Stomach (tissue), 4 donors: Measurements from ENCODE around the gene CLPX.

ENCODE experiments used
- CTCF ChIP-seq, 7 experiments: fragments of 450-650 bp in 4 of 7; fragments of 200-600 bp in 3 of 7; sonication (generic) in 3 of 7; IDR thresholded peaks; one replicate each; pipeline ENCODE4 v1.5.1; 2016 to 2019; ENCODE audit warnings: antibody characterized with exemption in 7 of 7, control low read depth in 2 of 7, mild to moderate bottlenecking in 1 of 7
- EP300 ChIP-seq: sonication (generic); formaldehyde crosslinking; IDR thresholded peaks from one replicate; pipeline ENCODE4 v1.6.1; 2017; ENCODE audit warnings: antibody characterized with exemption
- POLR2A ChIP-seq, 4 donors: fragments of 450-650 bp; IDR thresholded peaks; one replicate each; pipeline ENCODE4 v1.6.1; 2016; ENCODE audit warnings: antibody characterized with exemption in 4 of 4, control low read depth in 2 of 4, mild to moderate bottlenecking in 1 of 4, moderate library complexity in 1 of 4
- POLR2AphosphoS5 ChIP-seq, 3 donors: sonication (generic); formaldehyde crosslinking; IDR thresholded peaks; one replicate each; pipeline ENCODE4 v1.6.1; 2016; ENCODE audit warnings: antibody characterized with exemption in 3 of 3

- TF ChIP-seq EP300 = no peak
- TF ChIP-seq CTCF (IDR thresholded peaks at IDR 0.05) = no peak
- TF ChIP-seq POLR2A (IDR thresholded peaks at IDR 0.05) = no peak
- peak in 1 of 3 donors; percentile 62 for TF ChIP-seq POLR2AphosphoS5 (IDR thresholded peaks at IDR 0.05)
These were observed 7.2 kb downstream of the CLPX start for GRCh38 chr15:65177901-65178300.
